Hippocampal formation (tissue), 2 donors: ENCODE results near the gene ASAP2.

ENCODE experiments used
- DNase-seq, 2 donors: peaks; one replicate each; lab custom pipeline; 2025; lab: John Stamatoyannopoulos, UW

The ASAP2 gene

GRCh38 chr2:9274701-9275343, 68.2 kb downstream of the ASAP2 start:
- DNase-seq = no peak

- no peak for DNase-seq
Measured at GRCh38 chr2:9275399-9275798, 68.8 kb downstream of the ASAP2 start.

- DNase-seq = no peak
Measured at GRCh38 chr2:9276074-9276473, 69.5 kb downstream of the ASAP2 start.

DNA sequence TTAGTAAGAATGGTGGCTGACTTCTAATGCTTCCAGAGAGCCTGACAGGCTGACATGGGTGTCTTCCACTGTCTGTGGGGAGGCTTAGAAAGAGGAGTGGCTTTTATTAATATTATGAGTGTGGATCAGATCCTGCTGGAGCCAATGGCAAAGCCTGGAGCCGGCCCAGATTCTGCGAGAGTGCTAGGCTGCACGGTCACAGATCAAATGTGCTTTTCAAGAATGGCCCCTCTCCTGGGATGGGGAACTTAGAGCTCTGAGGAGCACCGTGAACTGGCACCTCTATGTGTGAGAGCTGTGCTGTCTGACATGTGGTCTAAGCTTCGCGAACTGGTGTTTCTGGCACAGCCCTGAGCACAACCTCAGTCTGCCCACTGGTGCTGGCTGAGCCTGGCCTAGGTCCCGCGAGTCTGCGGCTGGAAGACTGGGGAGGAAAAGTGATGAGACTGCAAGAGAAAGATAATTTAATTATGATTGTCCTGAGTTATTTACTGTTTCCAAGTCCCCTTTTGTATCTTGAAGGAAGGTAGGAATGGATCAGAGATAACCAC, 70.4 kb downstream of the ASAP2 start:
- no peak for DNase-seq

GRCh38 chr2:9278439-9278838, 71.8 kb downstream of the ASAP2 start:
- no peak for DNase-seq

- DNase-seq = no peak
Measured at GRCh38 chr2:9279426-9279825, 72.8 kb downstream of the ASAP2 start.

DNA sequence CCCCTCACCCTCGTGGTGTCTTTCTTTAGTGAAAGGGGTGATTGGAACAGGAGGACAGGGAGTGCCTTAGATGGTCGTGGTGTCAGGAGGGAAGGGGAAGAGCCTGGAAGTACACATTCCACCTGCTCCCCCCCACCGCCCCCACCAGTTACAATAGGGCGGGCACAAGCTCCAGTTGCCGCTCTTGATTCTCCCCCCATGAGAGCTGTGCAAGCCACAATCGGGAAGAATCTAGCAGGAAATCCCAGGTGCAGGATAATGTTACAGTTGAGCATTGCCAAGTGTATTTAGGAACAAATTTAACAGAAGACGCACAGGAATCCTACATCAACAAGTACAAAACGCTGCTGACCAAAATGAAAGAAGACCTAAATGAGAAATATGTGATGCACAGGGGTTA, 73.6 kb downstream of the ASAP2 start:
- DNase-seq = no peak

DNA sequence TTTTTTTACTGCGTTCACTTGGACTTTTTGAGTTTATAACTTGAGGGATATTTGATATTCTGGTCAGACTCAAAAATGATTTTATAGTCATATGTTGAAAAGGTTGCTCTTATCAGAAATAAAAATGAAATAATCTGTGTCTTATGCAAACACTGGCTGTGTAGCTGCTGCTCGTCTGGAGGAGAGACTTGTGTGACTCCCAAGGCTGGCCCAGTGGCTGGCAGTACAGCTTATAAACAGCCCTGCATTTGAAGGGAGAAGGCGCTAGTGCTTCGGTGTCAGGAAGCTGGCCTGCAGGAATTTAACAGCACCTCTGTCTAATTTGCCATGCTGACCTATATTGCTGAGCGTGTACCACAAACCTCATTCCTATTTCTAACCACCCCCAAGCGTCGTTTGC, 74.5 kb downstream of the ASAP2 start:
- no peak for DNase-seq

- DNase-seq = no peak
Measured at GRCh38 chr2:9282128-9283112, 75.8 kb downstream of the ASAP2 start.

DNA sequence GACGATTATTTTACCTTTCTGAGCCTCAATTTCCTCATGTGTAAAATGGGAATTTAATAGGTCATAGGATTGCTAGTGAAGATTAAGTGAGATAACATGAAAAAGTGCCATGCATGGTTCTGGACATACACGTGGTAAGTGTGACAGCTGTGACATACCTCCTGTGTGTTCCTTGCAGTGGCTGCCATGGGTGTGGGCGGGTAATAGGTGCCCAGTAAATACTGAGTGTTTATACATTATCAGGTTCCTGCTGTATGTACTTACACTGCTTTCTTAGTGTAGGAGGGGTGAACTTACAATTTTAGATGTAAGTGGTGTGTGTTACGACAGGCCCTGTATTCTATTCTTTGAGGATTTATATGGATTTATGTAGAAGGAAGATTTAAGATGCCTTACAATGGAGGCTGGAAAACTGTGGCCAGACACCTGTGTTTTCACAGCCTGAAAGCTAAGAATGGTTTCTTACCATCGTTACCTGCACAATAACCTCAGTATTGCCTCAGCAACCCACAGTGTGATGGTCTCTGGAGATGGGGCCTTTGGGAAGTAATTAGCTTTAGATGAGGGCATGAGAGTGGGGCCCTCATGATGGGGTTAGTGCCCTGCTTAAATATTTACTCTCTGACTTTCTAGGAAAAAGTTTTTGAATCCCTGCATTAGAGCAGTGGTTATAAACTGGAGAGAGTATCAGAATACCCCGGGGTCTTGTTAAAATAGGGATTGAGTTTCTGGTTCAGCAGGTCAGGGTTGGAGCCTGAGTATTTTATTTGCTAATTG, 78.1 kb downstream of the ASAP2 start:
- DNase-seq = no peak

DNA sequence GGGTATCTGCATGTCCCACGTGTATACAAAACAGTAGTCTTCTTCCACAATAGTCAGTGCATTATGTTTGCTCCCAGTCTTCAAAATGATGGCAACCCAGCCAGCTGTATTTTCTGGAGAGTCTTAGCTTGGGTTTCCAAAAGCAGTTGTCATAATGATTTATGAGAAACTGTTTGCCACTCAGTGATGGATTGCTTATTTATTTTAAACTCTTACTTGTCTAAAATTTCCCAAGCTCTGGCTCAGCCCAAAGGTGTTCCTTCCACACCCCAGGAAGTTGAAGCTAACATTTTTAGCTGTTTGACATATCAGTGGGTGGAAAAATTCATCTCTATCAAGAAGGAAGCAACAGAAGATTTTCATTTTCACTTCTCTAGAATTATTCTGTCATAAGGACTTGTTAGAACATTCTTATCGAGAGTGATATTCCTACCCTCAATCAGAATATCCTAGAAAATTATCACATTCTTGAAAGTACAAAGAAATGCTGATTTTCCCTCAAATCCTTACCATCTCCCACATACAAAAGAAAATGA, 78.8 kb downstream of the ASAP2 start:
- DNase-seq = no peak

DNA sequence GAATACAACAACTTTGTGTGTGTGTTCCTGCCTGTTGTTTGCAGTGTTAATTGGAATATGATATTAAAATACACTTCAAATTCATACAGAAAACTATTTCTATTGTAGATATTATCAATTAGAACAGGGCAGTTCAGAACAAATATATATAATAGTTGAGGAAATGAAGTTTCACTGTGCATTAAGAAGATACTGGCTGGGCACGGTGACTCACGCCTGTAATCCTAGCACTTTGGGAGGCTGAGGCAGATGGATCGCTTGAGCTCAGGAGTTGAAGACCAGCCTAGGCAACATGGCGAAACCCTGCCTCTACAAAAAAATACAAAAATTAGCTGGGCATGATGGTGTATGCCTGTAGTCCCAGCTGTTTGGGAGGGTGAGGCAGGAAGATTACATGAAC, 79.3 kb downstream of the ASAP2 start:
- no peak for DNase-seq

DNA sequence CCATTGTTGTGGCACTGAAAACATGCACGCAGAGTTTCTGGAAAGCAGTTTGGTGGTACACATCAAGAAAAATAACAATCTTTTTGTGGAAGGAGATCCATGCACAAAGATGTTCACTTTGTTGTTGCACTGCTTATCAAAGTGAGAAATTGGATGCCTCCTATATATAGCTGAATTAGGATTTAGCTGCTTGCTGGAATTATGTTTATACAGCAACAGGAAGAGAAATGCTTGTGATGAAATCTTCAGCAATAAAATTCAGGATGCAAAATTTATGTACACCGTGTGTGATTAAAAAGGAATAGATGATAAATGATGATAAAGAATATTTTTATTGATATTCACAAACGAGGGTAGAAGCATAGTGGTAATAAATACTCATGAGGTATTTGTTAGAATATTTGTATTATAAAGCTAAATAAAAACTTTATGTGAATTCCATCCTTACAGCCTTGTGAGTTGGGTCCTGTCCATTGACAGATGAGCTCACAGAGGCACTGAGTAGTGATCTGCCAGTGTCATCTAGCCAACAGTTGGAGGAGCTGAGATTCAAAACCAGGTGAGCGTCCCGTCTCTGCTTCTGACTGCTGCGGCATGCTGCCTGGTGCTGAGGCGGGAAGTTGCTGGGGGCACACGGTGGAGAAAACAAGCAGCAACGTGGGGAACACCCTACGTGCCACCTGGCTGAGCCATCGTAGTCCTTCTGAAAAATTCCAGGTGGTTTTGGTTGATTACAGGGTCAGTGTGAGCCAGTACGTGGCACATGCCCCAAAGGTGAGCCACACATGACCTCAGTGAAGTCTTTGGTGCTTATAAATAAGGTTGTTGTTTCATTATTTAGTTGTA, 80.2 kb downstream of the ASAP2 start:
- no peak for DNase-seq

DNA sequence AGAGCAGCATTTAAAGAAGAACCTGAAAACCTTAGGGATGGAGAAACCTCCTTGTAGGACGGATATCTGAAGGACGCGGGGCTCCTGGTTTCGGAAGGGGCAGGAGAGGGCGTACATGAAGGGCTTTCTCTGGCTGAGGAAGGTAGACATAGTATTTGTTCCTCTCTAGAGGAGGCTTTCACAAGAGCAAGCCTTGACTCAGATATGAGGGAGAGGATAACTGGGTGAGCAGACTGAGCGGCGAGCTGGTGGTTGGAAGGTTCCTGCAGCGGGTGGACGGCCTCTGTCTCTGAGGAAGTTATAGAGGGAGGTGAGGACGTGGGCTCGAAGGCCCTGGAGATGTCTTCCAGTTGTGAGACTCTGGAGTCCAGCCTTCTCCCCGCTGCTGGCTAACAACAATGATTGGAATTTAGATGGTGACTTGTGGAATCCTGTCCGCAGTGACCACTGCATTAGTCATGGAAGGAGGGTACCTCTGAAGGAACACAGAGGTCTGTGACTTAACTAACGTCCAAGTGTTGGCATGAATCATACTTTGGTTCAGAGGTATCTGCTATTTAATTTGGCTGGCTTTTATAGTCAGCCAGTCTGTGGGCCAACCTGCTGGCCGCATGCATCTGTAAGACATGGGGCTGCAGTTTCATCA, 80.9 kb downstream of the ASAP2 start:
- no peak for DNase-seq

DNA sequence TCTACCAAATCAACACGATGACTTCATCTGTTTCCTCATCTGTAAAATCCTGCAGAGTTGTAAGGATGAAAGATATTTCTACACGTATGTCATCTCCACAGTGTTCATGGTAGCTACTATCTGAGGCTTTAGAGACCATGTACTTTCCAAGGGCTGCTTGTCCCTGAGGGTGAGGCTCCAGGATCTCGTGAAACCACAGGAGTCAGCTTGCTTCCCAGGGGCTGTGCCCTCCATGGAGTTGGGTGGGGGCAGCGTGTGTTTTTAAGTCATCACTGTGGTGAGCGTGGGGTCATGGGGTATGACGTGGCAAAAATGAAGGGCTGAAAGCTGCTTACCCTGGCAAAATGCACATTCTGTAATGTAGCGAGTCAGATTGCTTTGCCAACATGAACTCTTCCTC, 81.6 kb downstream of the ASAP2 start:
- DNase-seq = no peak

GRCh38 chr2:9288681-9289338, 82.2 kb downstream of the ASAP2 start:
- DNase-seq = no peak

GRCh38 chr2:9291331-9291730, 84.7 kb downstream of the ASAP2 start:
- DNase-seq = no peak

DNA sequence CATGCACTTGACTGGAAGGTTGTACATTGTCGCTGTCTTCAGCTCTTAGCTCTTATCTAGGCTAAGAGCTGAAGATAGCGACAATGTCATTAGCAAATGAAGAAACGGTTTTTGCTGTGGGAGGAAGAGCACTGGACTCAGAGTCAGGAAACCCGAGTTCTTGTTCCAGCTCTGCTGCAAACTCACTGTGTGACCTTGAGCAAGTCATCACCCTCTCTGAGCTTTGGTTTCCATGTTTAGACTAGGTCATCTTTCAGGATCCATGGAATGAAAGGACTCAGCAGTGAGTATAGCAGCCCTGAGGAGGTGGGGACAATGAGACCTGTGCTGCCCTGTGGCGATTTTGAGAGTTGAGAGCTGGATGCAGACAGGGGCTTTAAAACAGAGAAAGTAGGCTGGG, 85.3 kb downstream of the ASAP2 start:
- no peak for DNase-seq

GRCh38 chr2:9292426-9292825, 85.8 kb downstream of the ASAP2 start:
- DNase-seq = no peak

DNA sequence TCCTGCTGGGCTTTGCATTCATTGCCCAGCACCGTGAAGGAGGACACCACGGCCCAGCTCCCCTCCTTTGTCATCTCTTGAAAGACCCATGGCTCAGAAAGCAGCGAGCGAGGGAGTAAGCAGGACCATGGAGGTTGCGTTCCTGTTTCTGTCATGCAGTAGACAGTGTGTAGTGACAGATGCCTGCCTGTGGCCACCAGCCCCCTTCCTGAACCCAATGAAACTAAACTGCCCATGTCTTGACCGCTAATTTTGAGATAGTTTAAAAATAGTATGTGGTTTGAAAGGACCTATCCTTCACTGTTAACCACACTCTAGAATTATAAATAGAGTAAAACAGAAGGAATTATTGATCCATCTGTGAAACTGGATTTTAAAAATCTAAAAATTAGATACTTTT, 88.2 kb downstream of the ASAP2 start:
- DNase-seq = no peak
